Measurements from ENCODE around the gene LHX8.

LHX8 gene

DNA sequence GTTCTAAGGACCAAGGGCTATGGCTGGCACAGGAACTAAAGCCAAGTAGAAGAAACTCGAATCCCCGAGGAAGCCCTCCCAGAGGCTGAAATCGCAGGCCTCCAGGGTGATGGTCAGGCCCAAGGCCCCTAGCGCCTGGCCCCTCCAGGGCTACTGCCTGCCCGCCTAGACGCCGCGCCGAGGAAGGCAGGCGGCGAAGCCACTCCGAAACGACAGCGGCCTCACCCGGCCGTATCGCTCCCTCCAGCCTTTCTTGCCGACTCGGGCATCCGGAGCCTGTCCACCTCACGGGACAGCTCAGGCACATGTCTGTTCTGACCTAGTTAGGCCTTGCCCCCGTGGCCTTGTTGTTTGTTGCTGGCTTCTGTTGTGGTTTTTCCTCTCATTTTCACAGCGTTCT, 9.7 kb upstream of the LHX8 start:
- no peaks in the 10 kb centered on the region for H3K36me3 ChIP-seq (ENCODE audit: control insufficient read depth, insufficient read depth, low read length)
- H3K9me3 ChIP-seq (ENCODE audit: control insufficient read depth, low read length): no peaks in the 10 kb centered on the region
- peaks cover 6% of the 10 kb centered on the region for H3K27me3 ChIP-seq (replicated peaks; ENCODE audit: control insufficient read depth, insufficient read depth, low read length, poor library complexity, severe bottlenecking)
- no peak overlapping the region for H3K27ac ChIP-seq (ENCODE audit: insufficient read depth, low read length, poor library complexity, severe bottlenecking)
- H3K4me1 ChIP-seq (ENCODE audit: control insufficient read depth, insufficient read depth, low read length, poor library complexity, severe bottlenecking): no peaks in the 10 kb centered on the region
- H3K4me3 ChIP-seq (ENCODE audit: insufficient read depth, low read depth, low read length, poor library complexity, severe bottlenecking): no peak overlapping the region
- no peak for DNase-seq

DNA sequence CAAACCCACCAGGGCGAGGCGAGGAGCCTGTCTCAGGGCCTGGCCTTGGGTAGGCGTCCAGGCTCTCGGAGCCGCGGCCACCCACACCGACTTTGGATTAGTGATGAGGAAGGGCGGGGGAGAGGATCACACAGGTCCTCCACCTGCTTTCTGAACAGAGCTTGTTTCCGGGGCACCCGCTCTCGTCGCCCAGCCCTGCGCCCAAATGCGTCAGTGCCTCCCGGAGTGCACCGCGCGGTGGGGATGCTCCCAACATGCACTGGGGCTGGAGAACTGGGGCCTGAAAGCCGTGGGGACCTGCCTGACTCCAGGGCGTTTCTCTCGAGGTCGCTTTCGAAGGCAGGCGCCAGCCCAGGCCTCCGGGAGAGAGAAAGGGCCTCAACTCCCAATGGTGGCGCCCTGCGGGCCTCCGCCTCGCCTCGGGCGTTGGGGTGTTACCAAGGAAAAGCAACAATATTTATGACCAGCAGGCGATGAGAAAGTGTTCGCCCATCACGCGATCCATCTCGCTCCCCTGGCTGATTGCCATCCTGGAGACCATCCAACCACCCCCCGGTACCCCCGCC, 8.9 kb upstream of the LHX8 start:
- Histone ChIP-seq H3K27me3 (replicated peaks; ENCODE audit: control insufficient read depth, insufficient read depth, low read length, poor library complexity, severe bottlenecking) (peaks cover 6% of the 10 kb centered on the region), H3K27ac (ENCODE audit: insufficient read depth, low read length, poor library complexity, severe bottlenecking) (no peak overlapping the region), H3K36me3 (ENCODE audit: control insufficient read depth, insufficient read depth, low read length) (no peaks in the 10 kb centered on the region), H3K4me3 (ENCODE audit: insufficient read depth, low read depth, low read length, poor library complexity, severe bottlenecking) (no peak overlapping the region), H3K9me3 (ENCODE audit: control insufficient read depth, low read length) (no peaks in the 10 kb centered on the region), H3K4me1 (ENCODE audit: control insufficient read depth, insufficient read depth, low read length, poor library complexity, severe bottlenecking) (no peaks in the 10 kb centered on the region)
- DNase-seq: no peak

DNA sequence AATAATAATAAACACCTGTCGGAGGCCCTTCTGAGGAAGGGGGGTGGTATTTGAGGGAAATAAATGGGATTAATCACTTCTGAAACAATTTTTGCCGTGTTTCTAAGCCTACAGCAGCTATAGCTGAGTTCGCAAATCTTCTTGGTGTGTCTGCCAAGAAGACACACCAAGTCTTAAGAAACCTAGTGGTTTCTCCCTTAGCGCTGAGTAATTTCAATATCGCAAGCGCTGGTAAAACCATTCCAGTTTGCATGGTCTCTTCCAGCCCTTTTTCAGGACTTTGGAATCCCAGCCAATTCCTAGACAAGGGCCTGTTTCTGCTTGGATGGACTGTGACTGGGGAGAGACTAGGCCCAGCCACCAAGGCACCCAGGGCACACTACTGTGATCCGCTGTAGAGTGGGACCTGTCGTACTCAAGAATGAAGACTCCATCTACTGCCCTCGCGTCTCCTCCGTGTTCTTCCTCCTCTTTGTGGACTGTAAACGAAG, 7.5 kb upstream of the LHX8 start:
- Histone ChIP-seq H3K4me3 (ENCODE audit: insufficient read depth, low read depth, low read length, poor library complexity, severe bottlenecking) (no peak overlapping the region), H3K36me3 (ENCODE audit: control insufficient read depth, insufficient read depth, low read length) (no peaks in the 10 kb centered on the region), H3K27ac (ENCODE audit: insufficient read depth, low read length, poor library complexity, severe bottlenecking) (no peak overlapping the region), H3K4me1 (ENCODE audit: control insufficient read depth, insufficient read depth, low read length, poor library complexity, severe bottlenecking) (no peaks in the 10 kb centered on the region), H3K27me3 (replicated peaks; ENCODE audit: control insufficient read depth, insufficient read depth, low read length, poor library complexity, severe bottlenecking) (peaks cover 6% of the 10 kb centered on the region), H3K9me3 (ENCODE audit: control insufficient read depth, low read length) (no peaks in the 10 kb centered on the region)
- DNase-seq: no peak

DNA sequence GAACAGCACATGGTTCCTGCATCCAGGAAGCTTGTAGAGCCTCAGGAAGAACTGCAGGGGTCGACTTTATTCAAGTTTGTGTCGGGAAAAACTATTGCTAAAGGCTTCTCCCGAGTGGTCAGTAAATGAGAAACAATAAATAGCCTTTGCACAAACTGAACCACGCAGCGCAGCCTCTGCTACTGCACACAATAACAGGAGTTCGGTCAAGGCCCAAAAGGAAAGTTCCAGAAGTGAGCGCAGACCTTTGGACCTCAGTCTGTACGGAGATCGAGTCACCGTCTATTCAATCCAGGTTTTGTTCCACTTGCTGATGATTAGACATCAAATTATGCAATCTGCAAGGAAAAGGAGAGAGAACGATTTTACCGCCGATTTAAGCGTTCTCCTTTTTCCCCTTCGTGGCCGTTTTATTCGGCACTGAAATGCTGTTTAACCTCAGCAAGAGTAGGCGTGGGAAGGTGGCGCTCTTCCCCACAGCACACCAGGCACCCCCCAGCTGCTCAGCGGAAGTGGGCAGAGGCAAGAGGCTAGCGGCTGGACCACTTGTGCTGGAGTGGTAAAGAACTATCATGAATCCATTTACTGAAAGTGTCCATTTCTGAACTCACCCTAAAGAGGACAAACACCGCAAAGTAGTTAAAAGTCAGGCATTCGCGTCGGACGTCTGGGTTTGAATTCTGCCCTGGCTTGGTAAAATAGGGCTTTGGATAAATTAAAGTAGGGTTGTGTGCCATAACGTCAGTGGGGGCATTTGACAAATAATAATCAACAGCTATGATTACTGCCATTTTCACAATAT, 6.1 kb upstream of the LHX8 start:
- Histone ChIP-seq H3K4me1 (ENCODE audit: control insufficient read depth, insufficient read depth, low read length, poor library complexity, severe bottlenecking) (no peaks in the 10 kb centered on the region), H3K9me3 (ENCODE audit: control insufficient read depth, low read length) (no peaks in the 10 kb centered on the region), H3K27me3 (replicated peaks; ENCODE audit: control insufficient read depth, insufficient read depth, low read length, poor library complexity, severe bottlenecking) (peaks cover 6% of the 10 kb centered on the region), H3K4me3 (ENCODE audit: insufficient read depth, low read depth, low read length, poor library complexity, severe bottlenecking) (no peak overlapping the region), H3K36me3 (ENCODE audit: control insufficient read depth, insufficient read depth, low read length) (no peaks in the 10 kb centered on the region), H3K27ac (ENCODE audit: insufficient read depth, low read length, poor library complexity, severe bottlenecking) (no peak overlapping the region)
- no peak for DNase-seq

DNA sequence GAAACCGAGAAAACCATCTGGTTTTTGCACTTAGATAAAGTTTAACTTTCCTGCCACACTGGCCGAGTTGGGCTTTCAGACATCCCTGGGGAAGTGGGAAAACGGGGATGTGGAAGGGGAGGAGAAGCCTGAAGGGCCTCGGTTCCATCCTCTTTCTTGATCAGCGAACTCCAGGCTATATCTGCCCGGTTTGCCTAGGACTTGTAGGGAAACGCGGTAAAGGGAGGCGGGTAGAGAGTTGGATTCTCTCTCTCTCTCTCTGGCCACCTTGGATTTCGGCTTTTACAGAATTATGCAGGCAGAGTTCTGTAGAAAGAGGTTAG, 4.6 kb upstream of the LHX8 start:
- Histone ChIP-seq H3K4me1 (ENCODE audit: control insufficient read depth, insufficient read depth, low read length, poor library complexity, severe bottlenecking) (no peaks in the 10 kb centered on the region), H3K4me3 (ENCODE audit: insufficient read depth, low read depth, low read length, poor library complexity, severe bottlenecking) (no peak overlapping the region), H3K36me3 (ENCODE audit: control insufficient read depth, insufficient read depth, low read length) (no peaks in the 10 kb centered on the region), H3K27ac (ENCODE audit: insufficient read depth, low read length, poor library complexity, severe bottlenecking) (no peak overlapping the region), H3K9me3 (ENCODE audit: control insufficient read depth, low read length) (no peaks in the 10 kb centered on the region), H3K27me3 (replicated peaks; ENCODE audit: control insufficient read depth, insufficient read depth, low read length, poor library complexity, severe bottlenecking) (peaks cover 6% of the 10 kb centered on the region)
- DNase-seq: no peak

DNA sequence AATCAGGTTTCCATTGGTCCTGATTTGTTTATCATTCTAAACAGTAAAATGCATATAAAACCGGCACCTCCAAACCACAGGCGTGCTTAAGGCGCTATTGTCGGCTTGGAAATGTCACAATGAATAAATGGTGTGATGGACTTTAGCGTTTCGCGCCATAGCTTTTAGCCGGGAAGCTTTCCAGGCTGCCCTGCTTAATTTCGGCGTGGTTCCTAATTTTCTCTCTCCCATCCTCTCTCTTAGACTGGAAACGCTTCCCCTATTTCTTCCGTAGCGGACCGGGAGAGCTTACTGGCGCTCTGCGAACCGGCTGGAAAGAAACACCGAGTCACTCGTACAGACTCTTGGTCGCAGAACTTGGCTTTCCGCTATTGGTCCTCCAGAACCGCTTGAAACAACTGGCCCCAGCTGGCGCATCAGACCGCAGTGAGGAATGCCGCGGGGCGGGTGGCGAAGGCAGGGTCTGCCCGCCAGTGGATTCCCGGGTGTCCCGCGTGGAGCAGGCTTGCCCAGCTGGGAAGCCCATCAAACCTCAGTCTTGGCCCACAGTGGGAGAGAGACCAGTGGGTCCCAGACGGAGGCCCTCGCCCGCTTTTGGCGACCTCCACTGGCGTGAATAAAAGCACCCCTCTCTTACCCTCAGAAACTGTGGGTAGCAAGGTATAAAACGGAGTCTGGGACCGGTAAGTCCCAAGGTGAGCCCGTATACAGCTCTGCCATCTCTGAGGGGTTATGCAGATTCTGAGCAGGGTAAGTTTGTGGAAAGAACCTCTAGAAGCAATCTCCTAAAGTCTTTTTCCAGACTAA, 4.0 kb upstream of the LHX8 start:
- peaks cover 11% of the 10 kb centered on the region for H3K27me3 ChIP-seq (replicated peaks; ENCODE audit: control insufficient read depth, insufficient read depth, low read length, poor library complexity, severe bottlenecking)
- H3K4me1 ChIP-seq (ENCODE audit: control insufficient read depth, insufficient read depth, low read length, poor library complexity, severe bottlenecking): no peaks in the 10 kb centered on the region
- no peak overlapping the region for H3K4me3 ChIP-seq (ENCODE audit: insufficient read depth, low read depth, low read length, poor library complexity, severe bottlenecking)
- H3K9me3 ChIP-seq (ENCODE audit: control insufficient read depth, low read length): no peaks in the 10 kb centered on the region
- no peak for DNase-seq
- no peaks in the 10 kb centered on the region for H3K36me3 ChIP-seq (ENCODE audit: control insufficient read depth, insufficient read depth, low read length)
- H3K27ac ChIP-seq (ENCODE audit: insufficient read depth, low read length, poor library complexity, severe bottlenecking): no peak overlapping the region

DNA sequence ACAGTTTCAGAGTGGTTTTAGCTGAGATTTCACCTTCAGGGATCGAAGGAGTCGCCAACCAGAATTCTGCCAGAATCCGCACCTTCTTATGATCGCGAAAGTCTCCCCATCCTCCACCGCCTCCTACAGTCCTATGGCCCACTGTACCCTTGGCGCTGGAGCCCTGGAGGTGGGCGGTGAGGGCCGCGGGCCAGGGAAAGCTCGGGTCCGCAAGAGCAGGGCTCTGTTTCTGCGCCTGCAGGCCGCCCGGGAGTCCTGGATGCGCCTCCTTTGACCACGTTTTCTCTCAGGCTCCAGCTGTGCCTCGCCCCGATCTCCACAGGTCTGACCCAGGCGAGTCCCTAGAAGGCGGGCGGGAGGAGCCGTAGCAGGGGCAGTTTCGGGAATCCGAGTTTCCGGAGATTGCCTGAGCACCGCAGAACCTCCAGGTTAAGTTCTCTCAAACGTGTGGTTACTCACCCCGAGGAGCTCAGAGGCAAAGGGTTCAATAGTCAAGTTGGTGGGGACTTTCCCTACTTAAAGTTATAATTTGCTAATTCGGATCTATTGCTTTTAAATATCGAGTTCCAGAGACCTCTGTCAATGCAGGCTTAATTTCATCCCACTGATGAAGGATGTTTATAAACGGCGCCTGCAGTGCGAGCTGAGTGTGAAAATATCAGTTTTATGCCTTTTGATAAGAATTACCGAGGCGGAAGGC, 3.2 kb upstream of the LHX8 start:
- no peak for DNase-seq
- Histone ChIP-seq H3K9me3 (ENCODE audit: control insufficient read depth, low read length) (no peaks in the 10 kb centered on the region), H3K4me1 (ENCODE audit: control insufficient read depth, insufficient read depth, low read length, poor library complexity, severe bottlenecking) (no peaks in the 10 kb centered on the region), H3K27me3 (replicated peaks; ENCODE audit: control insufficient read depth, insufficient read depth, low read length, poor library complexity, severe bottlenecking) (peaks cover 18% of the 10 kb centered on the region), H3K4me3 (ENCODE audit: insufficient read depth, low read depth, low read length, poor library complexity, severe bottlenecking) (no peak overlapping the region), H3K27ac (ENCODE audit: insufficient read depth, low read length, poor library complexity, severe bottlenecking) (no peak overlapping the region), H3K36me3 (ENCODE audit: control insufficient read depth, insufficient read depth, low read length) (no peaks in the 10 kb centered on the region)

DNA sequence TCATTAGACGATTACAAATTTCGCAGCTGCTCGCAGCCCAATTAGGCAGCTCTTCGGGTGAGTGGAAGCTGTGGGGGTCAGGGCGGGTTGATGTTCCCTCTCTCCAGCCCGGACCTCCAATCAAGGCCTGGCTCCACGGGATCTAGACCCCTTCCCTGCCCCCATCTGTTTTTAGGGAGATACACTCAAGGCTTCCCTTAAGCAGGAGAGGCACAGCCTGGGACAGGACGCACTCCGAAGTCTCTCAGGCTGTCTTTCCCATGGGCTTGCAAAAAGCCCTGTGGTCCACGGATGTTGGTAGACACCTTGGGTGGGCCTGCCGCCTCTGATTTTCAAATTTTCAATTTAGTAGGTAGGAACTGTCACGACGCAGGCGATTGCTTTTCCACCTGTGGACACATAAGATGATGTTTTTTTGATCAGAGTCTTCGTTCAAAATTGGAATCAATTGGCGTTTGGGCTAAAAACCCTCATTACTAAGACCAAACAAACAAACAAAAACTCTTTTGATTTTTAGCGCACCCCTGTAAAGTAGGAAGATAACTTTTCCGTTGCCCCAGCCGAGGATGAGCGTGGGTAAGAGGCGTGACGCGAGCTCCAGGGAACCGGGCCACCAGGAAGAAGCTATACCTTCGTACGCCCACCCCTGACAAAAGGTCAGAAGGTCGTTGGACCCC, 2.5 kb upstream of the LHX8 start:
- Histone ChIP-seq H3K9me3 (ENCODE audit: control insufficient read depth, low read length) (no peaks in the 10 kb centered on the region), H3K4me3 (ENCODE audit: insufficient read depth, low read depth, low read length, poor library complexity, severe bottlenecking) (no peak overlapping the region), H3K36me3 (ENCODE audit: control insufficient read depth, insufficient read depth, low read length) (no peaks in the 10 kb centered on the region), H3K27ac (ENCODE audit: insufficient read depth, low read length, poor library complexity, severe bottlenecking) (no peak overlapping the region), H3K4me1 (ENCODE audit: control insufficient read depth, insufficient read depth, low read length, poor library complexity, severe bottlenecking) (no peaks in the 10 kb centered on the region), H3K27me3 (replicated peaks; ENCODE audit: control insufficient read depth, insufficient read depth, low read length, poor library complexity, severe bottlenecking) (peaks cover 20% of the 10 kb centered on the region)
- no peak for DNase-seq

DNA sequence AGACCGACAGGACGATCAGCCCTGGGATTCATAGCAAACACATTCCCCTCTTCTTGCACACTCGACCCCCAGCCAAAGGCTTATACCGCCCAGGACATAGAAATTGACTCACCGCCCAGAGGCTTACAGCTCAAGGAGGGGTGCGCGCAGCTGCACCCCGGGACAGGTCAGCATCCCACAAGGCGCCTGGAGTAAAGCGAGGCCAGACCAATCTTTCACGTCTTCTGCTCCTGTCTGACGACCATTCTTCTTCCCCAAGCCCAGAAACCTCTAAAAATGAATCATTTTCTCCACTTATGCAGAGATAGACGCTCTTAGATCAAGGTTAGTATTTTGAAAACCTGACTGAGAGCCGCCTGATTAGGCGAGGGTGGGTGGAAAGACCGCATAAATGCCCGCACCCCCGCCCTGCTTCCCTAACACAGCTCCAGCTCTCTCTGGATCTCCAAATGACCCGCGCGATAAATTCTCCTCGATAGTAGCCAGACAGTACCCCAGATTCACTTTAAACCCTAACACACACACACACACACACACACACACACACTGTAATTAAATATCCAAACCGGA, 1.9 kb upstream of the LHX8 start:
- Histone ChIP-seq H3K27ac (ENCODE audit: insufficient read depth, low read length, poor library complexity, severe bottlenecking) (no peak overlapping the region), H3K9me3 (ENCODE audit: control insufficient read depth, low read length) (no peaks in the 10 kb centered on the region), H3K27me3 (replicated peaks; ENCODE audit: control insufficient read depth, insufficient read depth, low read length, poor library complexity, severe bottlenecking) (peaks cover 17% of the 10 kb centered on the region), H3K36me3 (ENCODE audit: control insufficient read depth, insufficient read depth, low read length) (no peaks in the 10 kb centered on the region), H3K4me3 (ENCODE audit: insufficient read depth, low read depth, low read length, poor library complexity, severe bottlenecking) (no peak overlapping the region), H3K4me1 (ENCODE audit: control insufficient read depth, insufficient read depth, low read length, poor library complexity, severe bottlenecking) (no peaks in the 10 kb centered on the region)
- no peak for DNase-seq

Measured in effector memory CD4-positive, alpha-beta T cell (primary cell).